ENCODE results near the gene CLMN.
"Not testable (repeated sequence)": the region's sequence is repeated elsewhere in the genome, so short reads cannot be mapped to it uniquely, and the experiment has no call there.

Gene CLMN

DNA sequence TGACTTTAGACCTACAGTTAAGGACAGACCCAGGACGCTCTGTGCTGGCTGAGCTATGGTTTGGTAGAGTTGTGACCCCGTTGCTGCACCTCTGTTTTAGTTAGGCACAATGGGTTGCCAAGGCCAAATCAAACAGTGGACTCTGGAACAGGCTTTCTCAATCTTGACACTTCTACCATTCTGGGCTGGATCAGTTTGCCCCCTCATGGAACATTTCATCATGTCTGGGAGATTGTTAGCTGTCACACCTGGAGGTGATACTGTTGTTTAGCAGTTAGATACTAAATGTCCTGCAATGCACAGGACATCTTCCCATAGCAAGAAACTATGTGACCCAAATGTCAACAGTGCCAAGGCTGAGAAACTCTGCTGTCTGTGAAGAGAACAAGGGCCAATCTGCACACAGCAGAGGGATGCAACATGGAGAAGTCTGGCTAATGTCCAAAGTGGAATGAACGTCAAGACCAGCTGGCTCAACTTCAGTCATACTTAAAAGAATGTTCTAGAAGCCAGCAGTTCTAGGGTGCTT is 96.8 kb downstream of the CLMN start:
- DNase-seq (ENCODE audit: low read depth in 2 of 3, low spot score in 2 of 3), result no peak

DNA sequence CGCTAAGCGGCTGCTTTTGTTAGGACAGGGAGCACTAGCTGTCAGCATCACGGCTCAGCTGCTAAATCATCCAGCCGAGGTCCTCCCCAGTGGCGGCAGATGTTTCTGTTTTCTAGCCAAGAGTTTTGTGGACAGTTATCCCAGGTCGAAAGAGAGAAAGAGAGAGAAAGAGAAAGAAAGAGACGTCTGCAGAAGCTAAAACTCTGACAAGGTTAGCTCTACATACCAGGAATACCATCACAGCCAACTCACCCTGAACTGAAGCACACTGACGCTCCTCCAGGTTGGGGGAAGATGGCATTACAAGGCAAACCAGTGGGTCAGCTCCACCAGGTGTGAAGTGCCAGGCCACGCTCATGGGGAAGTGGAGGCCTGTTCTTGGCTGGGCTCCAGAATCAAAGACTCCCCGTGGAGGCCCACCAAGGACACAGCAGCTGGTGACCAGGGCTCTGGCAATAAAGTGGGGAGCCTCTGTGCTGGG is 97.5 kb downstream of the CLMN start:
- no peak for DNase-seq (ENCODE audit: low read depth in 2 of 3, low spot score in 2 of 3)

DNA sequence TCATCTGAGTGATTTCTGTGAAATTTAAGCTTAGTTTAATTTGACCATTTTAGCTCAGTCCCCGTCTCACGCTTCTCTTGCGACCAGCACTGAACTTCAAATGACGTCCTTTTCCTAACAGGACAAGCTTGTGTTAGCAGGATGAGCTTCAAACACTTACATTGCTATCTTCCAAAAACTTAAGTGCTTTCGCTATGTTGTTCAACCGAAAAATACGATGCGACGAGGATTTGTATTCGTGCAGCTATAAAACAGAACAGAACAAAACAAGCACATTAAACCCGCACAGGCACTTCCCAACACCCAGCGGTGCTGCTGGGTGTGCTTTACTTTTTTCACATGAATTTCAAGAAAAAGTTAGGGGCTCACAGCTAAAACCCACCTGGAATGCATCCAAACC is 98.2 kb downstream of the CLMN start:
- no peak for DNase-seq (ENCODE audit: low read depth in 2 of 3, low spot score in 2 of 3)

DNA sequence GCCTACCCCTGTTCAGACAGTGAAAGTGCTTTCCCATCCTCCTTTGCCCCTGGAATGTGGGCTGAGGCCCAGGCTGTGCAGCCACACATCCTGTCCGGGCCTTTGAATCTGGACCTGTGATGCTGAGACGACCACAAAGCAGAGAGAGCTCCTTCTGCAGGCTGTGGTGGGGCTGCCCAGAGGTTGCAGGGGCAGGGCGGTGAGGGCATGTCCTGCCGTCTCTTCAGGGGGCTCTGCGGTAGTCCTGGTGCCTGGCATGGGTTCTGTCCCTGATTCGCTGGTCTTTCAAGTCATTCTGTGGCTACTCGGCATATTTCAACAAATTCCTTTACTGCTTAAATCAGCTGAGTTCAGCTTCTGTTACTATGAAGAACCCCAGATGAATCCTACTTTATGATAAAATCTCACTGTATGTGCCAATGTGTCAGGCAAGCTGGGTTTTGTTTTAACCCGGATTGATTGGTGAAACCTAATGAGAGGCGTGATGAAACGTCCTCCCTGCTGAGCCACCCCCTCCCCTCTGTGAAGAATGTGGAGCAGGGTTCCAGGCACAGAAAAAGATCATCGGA is 99.0 kb downstream of the CLMN start:
- DNase-seq (ENCODE audit: low read depth in 2 of 3, low spot score in 2 of 3), result no peak

DNA sequence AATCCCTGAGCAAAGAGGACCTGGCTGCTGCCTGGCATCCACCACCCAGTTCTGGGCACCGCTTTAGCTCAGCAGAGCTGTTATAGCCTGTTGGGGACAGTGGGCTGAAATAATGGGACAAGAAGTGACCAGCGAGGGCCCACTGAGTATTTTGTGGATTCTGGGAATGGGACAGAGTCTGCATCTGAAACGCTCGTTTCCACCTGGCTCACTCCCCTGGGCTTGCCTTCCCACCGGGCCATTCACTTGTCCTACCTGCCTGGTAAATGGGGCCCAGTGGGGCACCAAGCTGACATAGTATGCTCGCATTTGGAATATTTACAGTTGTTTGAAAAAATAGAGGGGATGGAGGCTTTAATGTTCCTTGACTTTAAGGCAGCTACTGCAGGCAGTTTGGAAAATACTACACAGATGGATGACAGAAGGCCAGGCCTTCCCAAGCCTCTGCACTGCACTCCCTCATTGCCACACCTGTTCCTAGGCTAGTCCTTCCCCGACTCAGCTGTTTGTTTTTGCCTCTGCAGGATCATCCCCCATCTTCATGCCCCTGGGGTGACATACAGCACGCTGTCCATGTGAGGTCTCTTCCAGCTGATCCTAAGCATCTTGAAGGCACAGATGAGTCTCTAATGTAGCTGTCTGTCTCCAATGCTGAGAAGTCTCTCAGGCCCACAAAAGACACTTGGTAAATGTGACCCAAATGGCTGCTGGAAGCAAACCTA is 101.1 kb downstream of the CLMN start:
- DNase-seq (ENCODE audit: low read depth in 2 of 3, low spot score in 2 of 3), result no peak

DNA sequence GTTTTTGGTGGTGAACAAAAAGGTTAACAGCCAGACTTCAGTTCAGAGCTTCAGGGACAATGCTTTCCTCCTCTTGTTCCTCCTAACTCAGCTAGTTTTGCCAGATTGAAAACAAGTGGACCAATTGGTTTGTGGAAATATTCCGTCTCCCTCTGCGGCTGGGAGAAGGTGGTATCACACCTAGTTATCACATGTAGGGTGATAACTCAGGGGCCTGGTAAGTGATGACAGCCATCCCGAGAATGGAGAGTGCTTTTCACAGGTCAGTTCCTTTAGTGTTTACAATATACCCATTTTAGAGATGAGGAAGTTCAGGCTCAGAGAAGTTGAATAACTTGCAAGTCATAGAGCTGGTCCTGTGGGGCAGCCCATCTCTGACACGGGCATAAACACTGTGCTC is 101.7 kb downstream of the CLMN start:
- DNase-seq (ENCODE audit: low read depth in 2 of 3, low spot score in 2 of 3), result no peak

DNA sequence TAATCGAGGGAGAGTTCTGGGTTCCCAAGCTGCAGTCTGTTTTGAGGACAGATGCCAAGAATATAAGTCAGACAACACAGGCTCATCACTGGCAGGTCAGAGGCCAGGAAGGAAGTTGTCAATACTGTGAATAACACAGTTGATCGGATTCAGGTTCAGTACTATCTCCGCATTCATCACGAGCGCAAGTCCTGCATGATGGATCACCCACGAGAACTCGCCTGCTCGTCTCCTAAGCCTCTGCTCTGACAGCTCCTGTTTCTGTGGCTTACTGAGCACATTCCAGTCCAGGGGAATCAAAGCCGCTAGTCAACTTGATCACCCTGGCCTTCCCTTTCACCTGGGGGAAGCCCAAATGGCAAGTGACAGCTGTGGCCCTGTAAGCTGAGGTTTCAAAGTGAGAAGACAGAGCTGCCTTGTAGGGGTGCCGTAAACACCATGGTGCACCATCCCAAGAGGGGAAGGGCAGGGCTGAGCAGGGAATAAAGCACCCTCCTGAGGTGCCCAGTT is 102.3 kb downstream of the CLMN start:
- DNase-seq (ENCODE audit: low read depth in 2 of 3, low spot score in 2 of 3), result no peak

DNA sequence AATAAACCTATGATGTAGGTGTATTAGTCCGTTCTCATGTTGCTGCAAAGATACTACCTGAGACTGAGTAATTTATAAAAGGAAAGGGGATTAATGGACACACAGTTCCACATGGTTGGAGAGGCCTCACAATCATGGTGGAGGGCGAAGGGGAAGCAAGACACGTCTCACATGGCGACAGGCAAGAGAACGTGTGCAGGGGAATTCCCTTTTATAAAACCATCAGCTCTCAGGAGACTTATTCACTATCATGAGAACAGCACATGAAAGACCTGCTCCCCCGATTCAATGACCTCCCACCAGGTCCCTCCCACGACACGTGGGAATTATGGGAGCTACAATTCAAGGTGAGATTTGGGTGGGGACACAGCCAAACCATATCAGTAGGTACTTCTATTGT is 103.7 kb downstream of the CLMN start:
- no peak for DNase-seq (ENCODE audit: low read depth in 2 of 3, low spot score in 2 of 3)

DNA sequence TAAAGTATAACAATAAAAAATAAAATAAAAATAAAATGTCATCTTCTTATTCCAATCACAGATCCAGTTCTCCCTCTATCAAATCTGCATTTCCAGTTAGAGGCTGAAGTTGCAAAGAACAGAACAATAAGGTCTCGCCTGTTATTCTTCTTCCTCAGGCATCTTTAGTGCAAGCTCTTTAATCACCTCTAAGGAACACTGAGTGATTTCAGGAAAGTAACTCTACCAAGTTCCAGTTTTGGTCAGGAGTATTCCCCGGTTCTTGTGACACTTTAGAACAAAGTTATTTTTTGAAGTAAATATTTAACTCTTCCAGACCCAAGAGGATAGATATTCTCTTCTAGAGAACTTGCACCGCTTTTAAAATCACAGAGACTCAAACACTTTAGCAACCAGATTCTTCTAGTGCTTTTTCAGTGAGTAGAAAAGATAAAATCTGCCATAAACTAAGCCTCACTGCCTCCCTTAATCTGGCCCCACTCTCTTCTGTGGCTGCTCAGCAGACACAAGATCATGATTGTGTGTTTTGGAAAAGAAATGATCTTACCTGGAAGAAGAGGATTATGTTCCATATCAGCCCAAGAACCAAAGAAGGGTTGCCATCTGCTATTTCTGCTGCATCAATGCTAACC is 104.5 kb downstream of the CLMN start:
- DNase-seq (ENCODE audit: low read depth in 2 of 3, low spot score in 2 of 3), result no peak

DNA sequence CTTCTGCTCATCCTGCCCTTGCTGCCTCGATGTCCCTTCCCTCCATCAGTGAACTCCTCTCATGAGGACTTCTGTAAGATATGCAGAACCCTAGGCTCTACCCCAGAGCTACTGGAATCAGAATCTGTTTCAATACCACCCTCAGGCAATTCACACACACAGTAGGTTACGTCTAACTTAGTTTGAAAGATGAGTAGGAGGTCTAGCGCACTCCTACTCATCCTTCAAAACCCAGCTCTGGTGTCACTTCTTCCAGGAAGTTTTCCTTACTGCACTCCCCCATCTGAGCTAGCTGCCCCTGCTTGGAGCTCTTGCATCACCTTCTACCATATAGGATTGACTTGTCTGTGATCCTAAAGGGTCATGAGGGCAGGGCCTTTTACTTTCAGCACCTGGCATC is 105.9 kb downstream of the CLMN start:
- DNase-seq (ENCODE audit: low read depth in 2 of 3, low spot score in 2 of 3), result no peak

DNA sequence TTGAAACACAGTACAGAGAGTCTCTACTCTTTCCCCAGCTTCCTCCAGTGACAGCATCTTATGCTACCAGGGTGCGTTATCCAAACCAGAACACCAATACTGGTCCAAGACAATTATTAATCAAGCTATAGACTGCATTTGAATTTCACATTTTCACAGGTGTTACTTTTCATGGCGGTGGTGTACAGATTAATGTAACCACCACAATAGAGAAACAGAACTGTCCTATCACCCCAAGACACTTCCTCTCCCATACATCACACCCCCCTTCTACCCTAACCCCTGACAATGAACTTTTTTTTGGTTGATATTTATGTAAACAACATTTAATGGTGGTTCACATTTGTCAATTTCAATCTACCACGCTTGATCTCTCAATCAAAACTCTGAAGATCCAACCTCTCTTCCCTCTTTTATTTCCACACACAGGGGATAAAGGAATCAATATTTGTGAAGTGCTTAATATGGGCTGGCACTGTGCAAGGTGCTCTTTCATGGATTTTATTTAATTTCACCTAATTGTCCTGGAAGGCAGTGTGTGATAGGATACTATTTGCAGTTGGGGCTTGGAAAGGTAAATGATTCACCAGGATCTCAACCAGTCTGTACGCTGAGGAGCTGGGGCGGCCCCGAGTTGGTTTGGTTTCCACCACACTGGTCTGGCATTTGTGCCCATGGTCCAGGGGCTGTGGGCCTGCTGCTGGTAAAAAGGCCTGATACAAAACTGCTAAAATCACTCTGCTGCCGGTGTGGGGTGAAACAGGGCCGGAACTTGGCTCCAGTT is 107.8 kb downstream of the CLMN start:
- DNase-seq (ENCODE audit: low read depth in 2 of 3, low spot score in 2 of 3), result no peak

DNA sequence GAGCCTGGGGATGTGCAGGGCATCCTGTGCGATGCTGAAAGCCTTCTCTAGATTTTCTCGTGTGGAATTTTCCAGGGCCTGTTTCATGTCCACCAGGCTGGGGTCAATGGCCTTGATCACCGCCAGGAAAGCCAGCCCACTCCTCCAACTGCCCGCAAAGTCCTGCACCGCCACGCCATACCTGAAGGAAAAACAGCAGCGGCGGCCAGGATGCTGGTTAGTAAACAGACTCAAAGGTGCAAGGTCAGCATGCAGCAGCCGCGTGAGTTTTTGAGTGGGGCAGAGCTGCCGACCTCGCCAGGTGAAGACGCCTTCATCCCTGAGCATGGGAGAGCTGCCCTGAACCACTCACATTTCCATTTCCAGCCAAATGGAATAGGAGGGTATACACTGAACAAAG is 109.0 kb downstream of the CLMN start:
- no peak for DNase-seq (ENCODE audit: low read depth in 2 of 3, low spot score in 2 of 3)

DNA sequence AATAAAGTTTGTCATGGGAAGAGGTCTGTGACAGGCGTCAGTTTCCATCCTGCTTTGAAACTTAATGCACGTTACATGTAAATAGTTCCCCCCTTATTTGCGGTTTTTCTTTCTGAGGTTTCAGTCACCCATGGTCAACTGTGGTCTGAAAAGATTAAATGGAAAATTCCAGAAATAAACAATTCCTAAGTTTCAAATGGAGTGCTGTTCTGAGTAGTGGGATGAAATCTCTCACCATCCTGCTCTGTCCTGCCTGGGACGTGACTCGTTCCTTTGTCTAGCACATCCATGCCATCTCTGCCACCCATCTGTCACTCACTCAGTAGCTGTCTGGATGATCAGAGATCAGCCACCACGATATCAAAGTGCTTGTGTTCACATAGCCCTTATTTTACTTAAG is 111.1 kb downstream of the CLMN start:
- no peak for DNase-seq (ENCODE audit: low read depth in 2 of 3, low spot score in 2 of 3)

DNA sequence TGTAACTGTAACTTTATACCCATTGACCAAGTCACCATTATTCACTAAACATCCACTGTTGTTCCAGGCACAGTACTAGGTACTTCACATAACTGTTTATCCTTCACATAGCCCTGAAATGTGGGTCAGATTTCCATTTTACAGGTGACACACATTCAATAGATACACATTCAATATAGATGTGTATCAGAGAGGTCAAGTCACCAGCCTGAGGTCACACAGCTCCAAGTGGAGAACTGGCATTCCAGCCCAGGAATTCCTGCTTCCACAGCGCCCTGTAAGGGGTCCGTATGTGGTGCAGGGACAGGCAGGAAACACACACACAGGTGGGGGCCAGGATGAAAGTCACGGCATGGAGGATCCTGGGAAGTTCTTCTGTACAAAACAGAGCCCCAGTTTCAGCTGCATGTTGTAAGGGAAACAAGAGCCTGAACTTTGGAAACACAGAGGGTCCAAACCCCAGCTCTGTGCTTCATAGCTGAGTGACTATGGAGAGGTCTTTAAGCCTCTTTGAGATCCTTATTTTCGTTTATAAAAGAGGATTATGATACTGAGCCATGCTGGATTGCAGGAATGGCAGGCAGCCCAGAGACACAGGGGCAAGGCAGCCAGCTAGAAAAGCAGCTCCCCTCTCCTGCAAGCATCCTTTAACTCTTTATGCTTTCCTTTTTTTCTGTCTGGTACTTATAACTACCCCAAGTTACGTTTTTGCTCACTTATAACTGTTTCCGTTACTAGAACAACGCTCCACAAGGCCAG is 112.1 kb downstream of the CLMN start:
- DNase-seq (ENCODE audit: low read depth in 2 of 3, low spot score in 2 of 3), result no peak

DNA sequence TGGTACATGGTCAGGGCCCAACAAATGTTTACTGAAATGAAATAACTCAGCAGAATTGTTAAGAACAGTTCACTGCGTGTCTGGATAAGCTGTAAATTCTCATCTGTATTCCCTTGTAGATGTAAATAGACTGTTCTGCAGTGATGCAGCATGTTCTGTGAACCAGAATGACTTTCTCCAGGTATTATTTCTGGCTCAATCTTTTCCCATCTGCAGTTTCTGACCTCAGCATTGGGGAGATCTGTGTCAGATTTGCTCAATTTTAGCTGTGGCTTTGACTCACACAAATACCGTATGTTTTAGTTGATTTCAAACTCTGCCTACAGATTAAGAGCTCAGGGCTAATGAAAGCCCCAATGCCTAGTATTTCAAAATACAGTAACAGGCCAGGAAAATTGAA is 113.2 kb downstream of the CLMN start:
- DNase-seq (ENCODE audit: low read depth in 2 of 3, low spot score in 2 of 3), result no peak

DNA sequence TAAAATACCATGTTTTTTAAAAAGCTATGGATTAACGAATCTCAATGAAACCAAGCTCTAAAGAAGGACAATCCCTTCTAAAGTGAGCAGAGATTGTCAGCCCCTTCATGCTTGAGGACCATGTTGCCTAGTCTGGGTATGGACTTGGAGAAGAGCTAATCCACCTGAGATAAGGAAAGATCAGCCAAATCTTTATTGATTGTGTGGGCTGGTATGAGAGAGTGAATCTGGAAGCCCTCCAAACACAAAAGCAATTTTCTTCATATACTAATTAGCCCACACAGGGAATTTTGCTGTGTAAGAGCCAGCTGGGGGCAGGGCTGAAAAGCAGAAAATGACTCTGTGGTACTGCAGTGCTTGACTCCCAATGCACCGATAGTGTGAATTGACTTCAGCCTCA is 115.0 kb downstream of the CLMN start:
- no peak for DNase-seq (ENCODE audit: low read depth in 2 of 3, low spot score in 2 of 3)

DNA sequence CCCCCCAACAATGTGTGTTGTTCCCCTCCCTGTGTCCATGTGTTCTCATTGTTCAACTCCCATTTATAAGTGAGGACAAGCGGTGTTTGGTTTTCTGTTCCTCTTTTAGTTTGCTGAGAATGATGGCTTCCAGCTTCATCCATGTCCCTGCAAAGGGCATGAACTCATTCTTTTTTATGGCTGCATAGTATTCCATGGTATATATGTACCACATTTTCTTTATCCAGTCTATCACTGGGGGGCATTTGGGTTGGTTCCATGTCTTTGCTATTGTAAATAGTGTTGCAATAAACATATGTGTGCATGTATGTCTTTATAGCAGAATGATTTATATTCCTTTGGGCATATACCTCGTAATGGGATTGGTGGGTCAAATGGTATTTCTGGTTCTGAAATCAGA is 118.0 kb downstream of the CLMN start:
- DNase-seq (ENCODE audit: low read depth in 2 of 3, low spot score in 2 of 3), result not testable (repeated sequence)

DNA sequence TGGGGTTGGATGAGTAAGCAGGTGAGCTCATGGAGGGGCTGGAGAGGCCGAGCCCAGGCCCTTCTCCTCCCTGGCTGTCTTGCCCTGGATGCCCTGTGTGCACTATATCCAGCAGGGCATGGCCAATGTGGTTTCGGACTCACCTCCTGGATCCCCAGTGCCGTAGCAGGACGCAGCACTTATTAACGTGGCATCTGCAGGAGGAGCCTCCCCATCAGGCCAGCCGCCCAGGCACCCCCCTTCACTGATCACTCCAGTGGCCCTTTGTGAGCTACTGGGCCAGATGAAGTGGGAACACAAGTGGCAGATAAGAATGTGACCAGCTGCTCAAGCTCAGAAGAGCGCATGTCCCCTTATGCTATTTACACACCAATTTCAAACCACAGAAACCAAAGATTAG is 119.3 kb downstream of the CLMN start:
- no peak for DNase-seq (ENCODE audit: low read depth in 2 of 3, low spot score in 2 of 3)

DNA sequence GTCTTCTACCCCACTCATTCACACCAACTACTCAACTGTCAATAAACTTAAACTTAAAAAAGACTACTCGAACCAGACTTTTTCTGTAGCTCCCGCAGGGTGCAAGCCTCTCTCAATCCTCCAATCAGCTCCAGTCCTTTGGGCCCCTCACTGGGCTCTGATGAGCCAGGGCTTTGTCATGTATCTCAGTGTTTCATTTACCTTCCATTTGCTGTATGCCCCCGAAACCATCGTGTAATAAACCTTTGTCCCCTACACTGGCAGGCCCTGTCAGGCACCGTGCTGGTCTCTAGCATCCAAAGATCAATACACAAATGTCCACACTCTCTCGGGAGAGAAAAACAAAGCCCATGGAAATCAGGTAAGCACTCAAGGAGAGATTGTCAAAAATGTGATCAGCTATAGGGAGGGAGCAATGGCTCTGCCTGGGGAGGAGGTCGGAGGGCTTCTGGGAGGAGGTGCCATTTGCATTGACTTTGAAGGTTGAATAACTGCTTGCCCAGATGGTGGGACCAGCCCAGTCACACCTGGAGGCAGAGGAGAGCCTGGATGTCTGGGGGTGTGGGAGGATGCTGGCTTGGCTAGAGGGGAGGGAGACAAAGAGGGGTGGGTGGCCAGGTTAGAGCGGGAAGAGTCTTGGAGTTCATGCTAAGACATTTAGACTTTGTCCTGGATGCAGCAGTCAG is 120.3 kb downstream of the CLMN start:
- no peak for DNase-seq (ENCODE audit: low read depth in 2 of 3, low spot score in 2 of 3)

DNA sequence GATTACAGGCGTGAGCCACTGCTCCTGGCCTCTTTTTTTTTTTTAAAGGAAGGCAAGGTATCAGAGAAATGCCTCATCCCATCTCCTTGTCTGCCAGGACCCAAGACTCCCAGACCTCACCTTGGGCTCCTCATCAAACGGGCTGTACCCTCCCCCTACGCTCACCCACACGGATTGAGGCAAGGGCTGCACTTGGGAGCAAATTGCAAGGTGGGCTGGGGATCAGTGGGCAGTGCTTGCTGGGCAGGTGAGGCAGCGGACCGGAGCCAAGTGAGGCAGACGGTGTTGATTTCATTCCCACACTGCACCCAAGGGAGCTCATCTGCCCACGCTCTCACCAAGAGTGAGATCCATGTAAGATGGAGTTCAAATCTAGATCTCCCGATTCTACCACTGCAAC is 121.4 kb downstream of the CLMN start:
- no peak for DNase-seq (ENCODE audit: low read depth in 2 of 3, low spot score in 2 of 3)
